HL-60/S4 treated with retinoic acid at 250 ng/mL for 4 days and 3 days (cell line): ENCODE measurements around the gene ATXN2.
"Not testable (repeated sequence)": the region's sequence is repeated elsewhere in the genome, so short reads cannot be mapped to it uniquely, and the experiment has no call there.

Experiments
- in situ Hi-C: fragments of 300-500 bp; cut with MboI; formaldehyde crosslinking; loops from 2 replicates; pipeline ENCODE4 v1.7.0; 2022; ENCODE audit warnings: low sequenced_read_pairs

Gene ATXN2

DNA sequence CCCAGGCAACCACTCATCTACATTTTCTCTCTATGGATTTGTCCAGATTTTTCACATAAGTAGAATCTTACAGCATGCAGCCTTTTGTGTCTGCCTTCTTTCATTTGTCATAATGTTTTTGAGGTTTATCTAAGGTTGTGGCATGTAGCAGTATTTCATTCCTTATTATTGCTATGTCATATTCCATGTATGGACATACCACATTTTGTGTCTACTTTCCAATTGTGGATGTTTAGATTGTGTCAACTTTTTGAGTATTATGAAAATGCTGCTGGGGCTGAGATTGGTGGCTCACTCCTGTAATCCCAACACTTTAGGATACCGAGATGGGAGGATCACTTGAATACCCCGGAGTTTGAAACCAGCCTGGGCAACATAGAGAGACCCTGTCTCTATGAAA is 3.2 kb upstream of the ATXN2 start:
- in situ Hi-C loops, result no loop called here

DNA sequence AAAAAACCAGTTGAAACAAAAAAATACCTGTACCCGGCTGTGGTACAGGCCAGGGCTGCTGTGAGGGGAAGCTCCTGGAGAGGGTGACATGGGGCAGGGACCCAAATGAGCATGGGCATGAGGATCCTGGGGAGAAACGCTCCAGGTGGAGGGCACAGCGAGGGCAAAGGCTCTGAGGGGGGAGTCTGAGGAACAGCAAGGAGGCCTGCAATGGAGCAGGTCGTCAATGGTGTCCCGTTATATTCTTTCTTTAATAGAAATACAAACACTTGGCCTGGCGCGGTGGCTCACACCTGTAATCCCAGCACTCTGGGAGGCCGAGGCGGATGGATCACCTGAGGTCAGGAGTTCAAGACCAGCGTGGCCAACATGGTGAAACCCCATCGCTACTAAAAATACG is 1.9 kb upstream of the ATXN2 start:
- in situ Hi-C loops, result not testable (repeated sequence)

DNA sequence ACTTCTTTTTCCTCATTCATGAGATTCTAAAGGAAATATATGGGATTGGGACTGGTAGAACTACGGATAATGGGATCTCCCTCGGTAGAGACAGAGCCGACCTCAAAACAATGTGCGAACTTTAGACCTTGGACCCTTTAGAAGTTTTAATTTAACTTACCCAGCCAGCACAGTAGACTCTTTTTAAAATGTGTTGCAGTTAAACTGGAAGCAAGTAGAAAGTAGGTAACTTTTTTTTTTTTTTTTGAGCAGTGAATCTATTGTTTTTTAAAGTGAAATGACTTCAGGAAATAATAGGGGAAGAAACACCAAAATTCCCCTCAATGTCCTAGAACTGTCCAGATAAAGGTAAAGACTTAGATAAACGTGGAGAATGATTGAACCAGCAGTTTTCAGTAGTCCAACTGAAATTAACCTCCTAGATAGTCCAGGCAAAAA is 1.1 kb upstream of the ATXN2 start:
- in situ Hi-C loops, result no loop called here

DNA sequence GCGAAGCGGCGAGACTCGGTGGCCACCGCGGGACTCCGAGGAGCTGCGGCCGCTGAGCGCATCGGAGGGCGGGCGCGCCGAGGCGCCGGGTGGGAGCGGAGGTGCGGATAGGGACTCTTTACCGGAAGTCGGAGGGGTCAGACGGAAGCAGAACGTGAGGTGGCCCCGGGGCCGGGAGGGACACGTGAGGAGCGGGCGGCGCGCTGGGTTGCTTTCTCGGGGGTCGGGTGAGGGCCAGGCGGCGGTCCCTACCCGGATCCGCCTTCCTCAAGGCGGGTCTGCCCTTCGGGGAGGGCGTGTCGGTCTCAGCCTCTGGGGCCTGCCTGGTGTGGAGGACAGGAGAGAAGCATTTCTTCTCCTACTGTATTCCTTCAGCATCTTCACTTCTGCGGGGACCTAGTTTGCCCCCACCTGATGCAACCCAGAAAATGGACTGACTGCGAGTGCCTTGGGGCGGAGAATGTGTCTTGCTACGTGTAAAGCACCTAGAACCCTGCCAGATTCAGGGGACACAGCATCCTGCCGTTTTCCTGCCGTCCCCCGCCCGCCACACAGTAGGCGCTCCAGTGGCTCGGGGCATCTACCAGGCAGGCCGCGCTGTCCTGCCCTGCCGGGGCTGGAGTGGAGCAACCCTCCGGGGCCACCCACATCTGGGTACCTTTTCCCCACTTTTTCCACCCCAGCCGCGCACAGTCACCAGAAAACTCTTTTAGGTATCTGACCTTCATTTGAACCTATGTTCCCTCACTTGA is 514 bp upstream of the ATXN2 start:
- in situ Hi-C loops, result no loop called here

DNA sequence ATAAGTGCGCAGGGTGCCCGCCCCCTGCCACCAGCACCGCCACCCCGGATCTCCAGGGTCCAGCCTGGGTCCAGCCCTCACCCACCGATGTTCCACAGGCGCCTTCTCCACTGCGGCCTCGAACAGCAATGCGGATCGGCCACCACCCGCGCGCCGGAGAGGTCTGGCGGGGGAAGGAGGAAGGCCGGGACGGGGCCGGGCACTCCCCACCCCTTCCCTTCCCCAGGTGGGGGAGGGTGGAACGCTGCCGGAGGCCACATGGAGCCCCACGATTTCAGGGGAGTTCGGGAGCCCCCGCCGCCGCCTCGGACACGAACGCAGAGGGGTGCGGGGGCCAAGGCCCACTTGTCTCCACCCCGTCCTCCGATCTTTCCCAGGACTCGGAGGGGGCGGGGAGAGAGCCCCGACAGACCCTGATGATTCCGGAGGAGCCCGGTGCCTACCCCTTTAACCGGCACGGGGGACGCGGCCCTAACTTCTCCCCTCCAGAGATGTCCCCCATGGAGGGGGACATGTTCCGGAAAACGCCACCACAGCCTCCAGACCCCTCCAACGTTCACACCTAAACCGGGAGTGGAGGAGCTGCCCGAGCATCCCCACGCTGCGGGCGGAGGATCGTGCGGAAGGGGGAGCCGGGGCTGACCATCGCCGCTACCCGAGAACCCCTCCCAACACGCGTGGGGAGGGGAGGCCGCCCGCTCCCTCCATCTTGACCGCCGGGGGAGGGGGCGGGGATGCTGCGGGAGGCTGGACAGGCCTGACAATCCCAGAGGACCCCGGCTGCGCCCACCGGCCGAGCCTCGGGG is 1.1 kb downstream of the ATXN2 start:
- in situ Hi-C loops, result no loop called here

DNA sequence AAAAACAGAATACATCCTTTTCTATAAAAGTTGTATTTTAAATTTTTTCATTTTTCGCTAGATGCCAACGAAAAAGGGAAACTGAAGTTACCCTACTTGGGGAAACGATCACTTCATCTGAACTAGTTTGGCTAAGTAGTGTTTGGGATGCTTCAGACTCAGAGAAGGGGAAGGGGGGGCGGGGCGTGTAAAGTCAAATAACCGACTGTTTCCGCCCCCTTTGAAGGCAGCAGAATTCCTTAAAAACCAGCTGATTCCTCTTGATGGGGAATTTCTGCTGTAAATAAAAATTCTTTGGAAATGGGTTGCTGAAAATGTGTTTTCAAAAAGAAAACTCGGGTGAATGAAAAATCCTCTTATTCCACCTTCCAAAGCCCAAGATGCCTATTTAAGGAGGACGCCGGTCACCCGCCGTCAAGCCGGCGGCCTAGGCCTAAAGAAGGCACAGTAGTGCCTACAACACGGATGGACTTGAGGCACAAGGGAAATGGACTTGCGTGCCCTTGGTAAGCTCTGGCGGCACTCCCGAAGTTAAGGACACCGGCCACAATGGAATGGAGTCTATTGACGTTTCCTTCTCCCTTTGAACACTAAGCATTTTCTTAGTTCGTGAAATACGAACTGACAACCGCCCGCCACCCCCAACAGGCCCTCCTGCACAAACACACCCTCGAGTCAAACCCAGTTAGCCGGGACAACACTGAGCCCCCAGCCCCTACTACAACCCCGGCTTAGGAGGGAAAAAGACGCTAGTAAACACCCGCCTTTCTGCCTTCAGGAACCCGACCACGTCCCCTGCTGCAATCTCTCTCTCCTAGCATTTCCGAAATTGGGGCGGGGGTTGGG is 1.9 kb downstream of the ATXN2 start:
- in situ Hi-C loops, result no loop called here

DNA sequence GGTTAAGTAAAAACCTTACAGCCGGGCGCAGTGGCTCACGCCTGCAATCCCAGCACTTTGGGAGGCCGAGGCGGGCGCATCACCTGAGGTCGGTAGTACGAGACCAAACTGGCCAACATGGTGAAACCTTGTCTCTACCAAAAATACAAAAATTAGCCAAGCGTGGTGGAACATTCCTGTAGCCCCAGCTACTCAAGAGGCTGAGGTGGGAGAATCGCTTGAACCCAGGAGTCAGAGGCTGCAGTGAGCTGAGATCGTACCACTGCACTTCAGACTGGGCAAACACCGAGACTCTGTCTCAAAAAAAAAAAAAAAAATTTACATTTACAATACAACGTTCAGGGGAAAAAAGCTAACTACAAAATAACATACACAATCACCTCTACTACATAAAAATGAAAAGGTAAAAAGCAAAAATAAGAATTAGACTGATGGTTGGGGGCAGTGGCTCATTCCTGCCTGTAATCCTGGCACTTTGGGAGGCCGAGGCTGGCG is 3.7 kb downstream of the ATXN2 start:
- in situ Hi-C loops, result not testable (repeated sequence)

DNA sequence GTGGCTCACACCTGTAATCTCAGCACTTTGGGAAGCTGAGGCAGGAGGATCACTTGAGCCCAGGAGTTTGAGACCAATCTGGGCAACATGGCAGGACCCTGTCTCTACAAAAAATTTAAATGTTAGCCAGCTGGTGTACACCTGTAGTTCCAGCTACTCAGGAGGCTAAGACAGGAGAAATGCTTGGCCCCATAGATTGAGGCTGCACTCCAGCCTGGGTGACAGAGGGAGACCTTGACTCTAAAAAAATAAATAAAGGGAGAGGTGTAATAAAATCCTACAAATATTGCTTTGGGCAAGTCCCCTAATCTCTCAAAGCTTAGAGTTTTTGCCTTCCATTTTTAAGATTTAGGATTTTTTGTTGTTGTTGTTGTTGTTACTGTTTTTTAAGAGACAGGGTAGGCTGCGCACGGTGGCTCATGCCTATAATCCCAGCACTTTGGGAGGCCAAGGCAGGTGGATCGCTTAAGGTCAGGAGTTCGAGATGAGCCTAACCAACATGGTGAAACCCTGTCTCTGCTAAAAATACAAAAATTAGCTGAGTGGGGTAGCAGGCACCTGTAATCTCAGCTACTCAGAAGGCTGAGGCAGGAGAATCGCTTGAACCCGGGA is 7.6 kb downstream of the ATXN2 start:
- in situ Hi-C loops, result not testable (repeated sequence)

DNA sequence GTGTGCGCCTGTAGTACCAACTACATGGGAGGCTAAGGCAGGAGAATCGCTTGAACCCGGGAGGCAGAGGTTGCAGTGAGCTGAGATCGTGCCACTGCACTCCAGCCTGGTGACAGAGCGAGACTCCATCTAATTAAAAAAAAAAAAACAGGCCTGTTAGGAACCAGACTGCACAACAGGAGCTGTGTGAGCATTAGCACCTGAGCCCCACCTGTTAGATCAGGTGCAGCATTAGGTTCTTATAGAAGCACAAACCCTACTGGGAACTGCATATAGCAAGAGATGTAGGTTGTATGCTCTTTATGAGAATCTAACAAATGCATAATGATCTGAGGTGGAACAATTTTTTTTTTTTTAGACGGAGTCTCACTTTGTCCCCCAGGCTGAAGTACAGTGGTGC is 8.6 kb downstream of the ATXN2 start:
- in situ Hi-C loops, result no loop called here

DNA sequence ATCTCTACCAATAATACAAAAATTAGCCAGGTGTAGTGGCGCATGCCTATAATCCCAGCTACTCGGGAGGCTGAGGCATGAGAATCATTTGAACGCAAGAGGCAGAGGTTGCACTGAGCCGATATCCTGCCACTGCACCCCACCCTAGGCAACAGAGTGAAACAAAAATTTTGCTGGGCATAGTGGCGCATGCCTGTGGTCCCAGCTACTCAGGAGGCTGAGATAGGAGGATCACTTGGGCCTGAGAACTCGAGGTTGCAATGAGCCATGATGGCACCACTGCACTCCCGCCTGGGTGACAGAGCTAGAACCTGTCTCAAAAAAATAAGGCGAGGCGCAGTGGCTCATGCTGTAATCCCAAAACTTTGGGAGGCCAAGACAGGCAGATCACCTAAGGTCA is 9.5 kb downstream of the ATXN2 start:
- in situ Hi-C loops, result no loop called here

DNA sequence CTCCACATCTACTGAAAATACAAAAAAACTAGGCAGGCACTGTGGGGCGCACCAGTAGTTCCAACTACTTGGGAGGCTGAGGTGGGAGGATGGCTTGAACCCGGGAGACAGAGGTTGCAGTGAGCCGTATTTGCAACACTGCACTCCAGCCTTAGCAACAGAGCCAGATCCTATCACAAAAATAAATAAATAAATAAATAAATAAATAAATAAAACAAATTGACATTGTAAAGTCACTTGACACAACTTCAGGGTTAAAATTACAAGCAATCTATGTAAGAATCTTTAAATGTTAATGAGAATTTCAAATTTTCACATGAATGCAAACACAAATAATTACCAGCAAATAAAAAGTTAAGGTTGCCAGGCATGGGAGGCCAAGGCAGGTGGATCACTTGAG is 11.1 kb downstream of the ATXN2 start:
- in situ Hi-C loops, result no loop called here

DNA sequence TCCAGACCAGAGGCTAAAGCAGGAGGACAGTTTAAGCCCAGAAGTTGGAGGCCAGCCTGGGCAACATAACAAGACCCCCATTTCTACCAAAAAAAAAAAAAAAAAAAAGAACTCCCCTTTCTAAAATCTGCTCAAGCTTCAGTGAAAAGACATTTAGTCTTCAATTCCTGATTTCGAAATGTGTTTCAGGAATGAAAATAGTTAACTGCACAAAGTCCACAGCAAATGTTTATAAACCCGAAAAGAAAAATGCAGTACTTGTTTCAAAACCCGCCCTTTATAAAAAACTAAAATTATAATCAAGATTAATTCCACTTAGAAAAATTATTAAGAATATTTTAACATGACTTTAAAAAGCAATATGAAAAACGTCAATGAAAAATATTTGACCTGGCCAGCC is 12.1 kb downstream of the ATXN2 start:
- in situ Hi-C loops, result no loop called here

DNA sequence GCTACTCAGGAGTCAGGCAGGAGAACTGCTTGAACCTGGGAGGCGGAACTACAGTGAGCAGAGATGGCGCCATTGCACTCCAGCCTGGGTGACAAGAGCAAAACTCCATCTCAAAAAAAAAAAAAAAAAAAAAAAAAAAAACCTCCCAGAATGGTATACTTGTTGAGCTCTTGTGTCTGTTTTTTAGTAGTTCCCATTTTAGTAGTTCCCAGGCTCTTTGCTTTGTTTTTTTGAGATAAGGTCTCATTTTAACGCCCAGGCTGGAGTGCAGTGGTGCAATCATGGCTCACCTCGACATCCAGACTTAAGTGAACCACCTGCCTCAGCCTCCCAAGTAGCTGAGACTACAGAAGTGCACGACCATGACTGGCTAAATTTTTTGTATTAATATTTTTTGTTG is 13.4 kb downstream of the ATXN2 start:
- in situ Hi-C loops, result no loop called here

DNA sequence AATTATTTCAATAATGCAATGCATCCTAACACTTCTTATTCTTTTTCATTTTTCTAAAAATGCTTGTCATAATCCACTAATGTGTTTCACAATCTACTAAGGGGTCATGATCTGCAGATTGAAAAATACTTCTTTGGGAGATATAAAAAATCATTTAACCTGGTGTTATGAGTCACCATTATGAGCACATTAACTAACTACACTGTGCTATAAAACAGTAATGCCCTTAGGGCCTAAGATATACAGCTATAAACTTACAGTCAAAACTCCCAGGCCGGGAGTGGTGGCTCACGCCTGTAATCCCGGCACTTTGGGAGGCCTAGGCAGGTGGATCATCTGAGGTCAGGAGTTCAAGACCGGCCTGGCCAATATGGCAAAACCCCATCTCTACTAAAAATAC is 14.2 kb downstream of the ATXN2 start:
- in situ Hi-C loops, result no loop called here

DNA sequence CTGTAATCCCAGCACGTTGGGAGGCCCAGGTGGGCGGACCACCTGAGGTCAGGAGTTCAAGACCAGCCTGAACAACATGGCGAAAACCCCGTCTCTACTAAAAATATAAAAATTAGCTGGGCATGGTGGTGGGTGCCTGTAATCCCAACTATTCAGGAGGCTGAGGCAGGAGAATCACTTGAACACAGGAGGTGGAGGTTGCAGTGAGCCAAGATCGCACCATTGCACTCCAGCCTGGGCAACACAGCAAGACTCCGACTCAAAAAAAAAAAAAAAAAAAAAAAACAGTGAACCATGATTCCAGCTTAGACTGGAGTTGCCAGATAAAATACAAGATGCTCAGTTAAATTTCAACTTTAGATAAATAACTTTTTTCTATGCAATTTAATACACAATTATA is 15.6 kb downstream of the ATXN2 start:
- in situ Hi-C loops, result not testable (repeated sequence)

DNA sequence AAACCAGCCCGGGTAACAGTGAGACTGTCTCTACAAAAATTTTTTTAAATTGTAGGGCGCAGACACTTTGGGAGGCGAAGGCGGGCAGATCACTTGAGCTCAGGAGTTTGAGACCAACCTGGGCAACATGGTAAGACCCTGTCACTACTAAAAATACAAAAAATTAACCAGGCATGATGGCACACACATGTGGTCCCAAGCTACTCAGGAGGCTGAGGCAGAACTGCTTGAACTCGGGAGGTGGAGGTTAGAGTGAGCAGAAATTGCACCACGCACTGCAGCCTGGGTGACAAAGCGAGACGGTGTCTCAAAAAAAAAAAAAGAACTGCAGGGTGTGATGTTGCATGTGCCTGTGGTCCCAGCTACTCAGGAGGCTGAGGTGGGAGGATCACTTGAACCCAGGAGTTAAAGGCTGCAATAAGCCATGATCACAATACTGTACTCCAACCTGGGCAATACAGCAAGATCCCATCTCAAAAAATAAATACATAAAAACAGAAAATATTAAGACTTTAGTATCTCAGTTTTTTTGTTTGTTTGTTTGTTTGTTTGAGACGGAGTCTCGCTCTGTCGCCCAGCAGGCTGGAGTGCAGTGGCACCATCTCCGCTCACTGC is 16.9 kb downstream of the ATXN2 start:
- in situ Hi-C loops, result no loop called here

DNA sequence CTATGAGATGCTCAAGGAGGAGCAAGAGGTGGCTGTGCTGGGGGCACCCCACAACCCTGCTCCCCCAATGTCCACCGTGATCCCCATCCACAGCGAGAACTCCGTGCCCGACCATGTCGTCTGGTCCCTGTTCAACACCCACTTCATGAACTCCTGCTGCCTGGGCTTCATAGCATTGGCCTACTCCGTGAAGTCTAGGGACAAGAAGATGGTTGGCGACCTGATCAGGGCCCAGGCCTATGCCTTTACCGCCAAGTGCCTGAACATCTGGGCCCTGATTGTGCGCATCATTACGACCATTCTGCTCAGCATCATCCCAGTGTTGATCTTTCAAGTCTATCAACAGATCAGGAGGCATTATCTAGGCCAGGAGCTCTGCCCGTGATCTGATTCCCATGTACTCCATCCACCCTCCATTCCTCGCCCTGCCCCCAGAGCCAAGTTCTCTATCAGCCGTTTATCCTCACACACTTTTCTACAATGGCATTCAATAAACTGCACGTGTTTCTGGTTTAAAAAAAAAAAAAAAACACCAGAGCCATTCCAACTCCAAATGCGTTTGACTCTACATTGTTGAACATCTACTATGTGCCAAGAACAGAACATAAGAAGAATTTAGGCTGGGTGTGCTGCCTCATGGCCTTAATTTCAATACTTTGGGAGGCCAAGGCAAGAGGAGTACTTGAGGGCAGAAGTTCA is 17.5 kb downstream of the ATXN2 start:
- in situ Hi-C loops, result no loop called here

DNA sequence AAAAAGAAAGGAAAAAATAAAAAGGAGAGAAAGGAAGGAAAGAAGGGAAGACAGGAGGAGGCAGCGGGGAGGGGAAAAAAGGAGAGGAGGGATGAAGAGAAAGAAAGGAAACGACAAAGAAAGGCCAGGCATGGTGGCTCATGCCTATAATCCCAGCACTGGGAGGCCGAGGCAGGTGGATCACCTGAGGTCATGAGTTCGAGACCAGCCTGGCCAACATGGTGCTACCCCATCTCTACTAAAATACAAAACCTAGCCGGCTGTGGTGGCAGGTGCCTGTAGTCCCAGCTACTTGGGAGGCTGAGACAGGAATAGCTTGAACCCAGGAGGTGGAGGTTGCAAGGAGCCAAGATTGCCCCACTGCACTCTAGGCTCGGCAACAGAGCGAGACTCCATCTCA is 18.4 kb downstream of the ATXN2 start:
- in situ Hi-C loops, result no loop called here

DNA sequence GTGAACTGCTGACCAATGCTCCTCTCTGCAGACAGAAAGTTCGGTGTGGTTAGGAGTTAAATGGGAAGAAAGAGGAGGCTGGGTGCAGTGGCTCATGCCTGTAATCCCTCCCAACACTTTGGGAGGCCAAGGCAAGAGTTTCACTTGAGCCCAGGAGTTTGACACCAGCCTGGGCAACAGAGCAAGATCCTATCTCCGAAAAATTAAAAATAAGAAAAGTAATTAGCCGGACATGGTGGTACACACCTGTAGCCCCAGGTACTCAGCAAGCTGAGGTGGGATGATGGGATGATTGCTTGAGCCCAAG is 19.0 kb downstream of the ATXN2 start:
- in situ Hi-C loops, result no loop called here

DNA sequence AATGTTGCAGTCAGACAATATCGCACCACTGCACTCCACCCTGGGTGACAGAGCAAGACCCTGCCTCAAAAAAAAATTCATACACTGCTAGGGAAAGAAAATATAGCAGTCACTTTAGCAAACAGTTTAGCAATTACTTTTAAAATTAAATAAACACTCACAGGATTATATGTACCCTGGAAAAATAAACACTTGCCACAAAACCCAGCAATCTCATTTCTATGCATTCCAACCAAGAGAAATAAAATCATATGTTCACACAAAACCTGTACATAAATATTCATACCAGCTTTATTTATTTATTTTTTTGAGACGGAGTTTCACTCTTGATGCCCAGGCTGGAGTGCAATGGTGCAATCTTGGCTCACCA is 20.2 kb downstream of the ATXN2 start:
- in situ Hi-C loops, result no loop called here
